A172 (cell line): ENCODE results near the gene PHGDH. TPM values are rescaled to one million over a fixed set of nuclear protein-coding genes. Genes with fewer than 3 reads are reported as not detected.

Source experiments
- DNase-seq: peaks from one replicate; pipeline ENCODE4 v3.0.0-alpha.2; 2015; ENCODE audit warnings: low spot score
- total RNA-seq: library from RNA; depleted of rRNA; stranded (reverse); fragments of >200 nt; shearing (Covaris generic); gene quantifications from 2 replicates; pipeline ENCODE4 v1.2.3, GENCODE V29; 2014; rRNA removed

PHGDH gene
- total RNA-seq, 1 experiment from 2014 or later: 97.2 TPM

GRCh38 chr1:119790451-119791198 is 78.9 kb downstream of the PHGDH start:
- DNase-seq: no peak

GRCh38 chr1:119791377-119791776 is 79.6 kb downstream of the PHGDH start:
- DNase-seq: no peak

Other genes with a start within 250 kb of the PHGDH start
- gene HSD3B1, start 204.7 kb upstream of the PHGDH start, total RNA-seq: not detected in 2 replicates
- gene ZNF697, start 63.7 kb upstream of the PHGDH start, total RNA-seq: 2.9 and 3.7 TPM in 2 replicates
- not detected in 2 replicates for gene HMGCS2, start 57.0 kb downstream of the PHGDH start, total RNA-seq
- gene REG4, start 99.5 kb downstream of the PHGDH start, total RNA-seq: not detected in 2 replicates
- gene ADAM30, start 184.6 kb downstream of the PHGDH start, total RNA-seq: not detected in 2 replicates